GM06990 (cell line): ENCODE data around the gene CDKN1C.

Experiments used
- DNase-seq: peaks from one replicate; pipeline ENCODE4 v3.0.0-alpha.2; 2011; ENCODE audit not compliant: insufficient read length; ENCODE audit errors: extremely low read depth
- H3K27me3 ChIP-seq: replicated peaks from 2 replicates; pipeline ENCODE4 v1.6.0; 2011; ENCODE audit warnings: low read length; ENCODE audit not compliant: control insufficient read depth, insufficient read depth
- H3K36me3 ChIP-seq: 2 replicates; pipeline ENCODE4 v1.5.1; 2011; ENCODE audit warnings: low read length; ENCODE audit not compliant: control insufficient read depth, insufficient read depth
- H3K4me3 ChIP-seq: replicated peaks from 2 replicates; pipeline ENCODE4 v1.5.1; 2011; ENCODE audit warnings: low read depth, mild to moderate bottlenecking, control low read depth, low read length
- CTCF ChIP-seq: IDR thresholded peaks from 2 replicates; pipeline ENCODE4 v1.5.1; 2011; ENCODE audit warnings: low read length, control low read depth, mild to moderate bottlenecking, inconsistent platforms; ENCODE audit not compliant: insufficient read depth, poor library complexity, severe bottlenecking

The CDKN1C gene

GRCh38 chr11:2890466-2891294 lies 5.1 kb upstream of the CDKN1C start:
- no peaks in the 10 kb centered on the region; the same call in 1 of the 2 replicates for H3K27me3 ChIP-seq
- TF ChIP-seq CTCF: no peak
- H3K4me3 ChIP-seq: no peak overlapping the region
- DNase-seq: no peak
- no peaks in the 10 kb centered on the region for H3K36me3 ChIP-seq

DNA sequence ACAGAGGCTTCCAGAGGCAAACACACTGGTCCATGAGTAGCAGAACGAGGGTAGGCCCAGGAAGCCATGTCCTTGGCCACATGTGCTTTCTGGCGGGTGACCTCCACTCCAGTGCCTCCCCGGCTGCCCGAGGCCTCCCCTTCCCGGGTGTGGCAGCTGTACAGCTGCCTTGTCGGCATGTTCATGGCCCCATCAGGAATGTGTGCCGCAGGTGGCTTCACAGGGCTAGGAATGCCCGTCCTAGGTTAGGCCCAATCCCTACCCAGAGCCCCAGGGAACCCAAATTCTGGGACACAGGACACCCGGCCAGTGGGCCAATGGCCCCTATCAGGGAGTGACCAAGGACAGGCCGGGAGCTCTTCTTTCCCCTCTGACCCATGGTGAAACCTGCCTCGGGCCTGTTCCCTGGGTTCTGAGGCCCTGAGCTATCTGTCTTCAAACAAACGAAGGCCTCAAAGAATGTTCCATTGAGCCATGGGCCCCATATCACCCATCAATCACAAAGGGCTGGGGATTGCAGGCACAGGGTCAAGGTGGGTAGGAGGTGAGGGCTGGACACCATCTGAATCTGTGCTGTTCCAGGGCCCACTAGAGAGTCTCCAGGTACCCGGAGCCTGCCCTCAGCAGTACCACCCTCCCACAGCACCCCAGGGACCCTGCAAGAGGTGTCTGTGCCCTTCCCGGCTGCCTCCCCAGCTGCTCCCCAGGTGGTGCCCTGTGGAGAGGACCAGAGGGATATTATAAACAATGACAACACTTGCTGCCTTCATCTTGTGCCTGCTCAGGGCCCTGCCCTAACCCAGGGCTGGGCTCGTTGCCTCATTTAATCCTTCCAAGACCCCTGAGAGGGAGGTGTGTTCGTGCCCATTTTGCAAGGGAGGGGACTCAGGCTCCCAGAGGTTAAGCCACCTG lies 4.0 kb upstream of the CDKN1C start:
- Histone ChIP-seq H3K4me3 (no peak overlapping the region), H3K27me3 (no peaks in the 10 kb centered on the region; the same call in 1 of the 2 replicates), H3K36me3 (no peaks in the 10 kb centered on the region)
- no peak for TF ChIP-seq CTCF
- DNase-seq: no peak

DNA sequence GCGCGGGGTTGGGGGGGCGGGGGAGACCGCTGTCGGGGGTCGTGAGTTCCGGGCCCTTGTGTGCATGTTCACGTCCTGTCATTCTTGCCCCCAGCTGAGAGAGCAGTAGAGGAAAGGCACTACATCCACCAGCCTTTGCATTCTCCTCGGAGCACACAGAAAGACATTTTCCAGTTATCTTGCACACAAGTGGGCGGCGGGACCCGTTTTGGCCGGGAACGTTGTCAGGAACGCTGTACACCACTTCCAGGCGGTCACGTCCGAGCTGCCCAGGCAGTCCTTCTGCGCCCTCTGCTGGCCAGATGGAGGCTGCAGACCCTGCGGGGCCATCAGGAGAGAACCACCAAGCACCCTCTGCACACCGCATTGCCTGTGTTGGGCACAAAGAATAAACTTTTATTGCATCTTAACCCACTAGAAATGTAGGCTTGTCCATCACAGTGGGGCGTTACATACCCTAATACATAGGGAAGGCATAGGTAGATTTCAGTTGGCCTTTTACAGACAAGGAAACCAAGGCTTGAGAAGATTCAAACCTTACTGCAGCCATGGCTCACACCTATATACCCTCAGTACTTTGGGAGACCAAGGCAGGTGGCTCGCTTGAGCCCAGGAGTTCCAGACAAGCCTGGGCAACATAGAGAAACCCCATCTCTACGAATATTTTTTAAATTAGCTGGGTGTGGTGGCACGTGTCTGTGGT lies 2.8 kb upstream of the CDKN1C start:
- peak; percentile 98 for TF ChIP-seq CTCF
- no peak for DNase-seq
- no peaks in the 10 kb centered on the region; the same call in 1 of the 2 replicates for H3K27me3 ChIP-seq
- H3K4me3 ChIP-seq: no peak overlapping the region
- H3K36me3 ChIP-seq: no peaks in the 10 kb centered on the region

DNA sequence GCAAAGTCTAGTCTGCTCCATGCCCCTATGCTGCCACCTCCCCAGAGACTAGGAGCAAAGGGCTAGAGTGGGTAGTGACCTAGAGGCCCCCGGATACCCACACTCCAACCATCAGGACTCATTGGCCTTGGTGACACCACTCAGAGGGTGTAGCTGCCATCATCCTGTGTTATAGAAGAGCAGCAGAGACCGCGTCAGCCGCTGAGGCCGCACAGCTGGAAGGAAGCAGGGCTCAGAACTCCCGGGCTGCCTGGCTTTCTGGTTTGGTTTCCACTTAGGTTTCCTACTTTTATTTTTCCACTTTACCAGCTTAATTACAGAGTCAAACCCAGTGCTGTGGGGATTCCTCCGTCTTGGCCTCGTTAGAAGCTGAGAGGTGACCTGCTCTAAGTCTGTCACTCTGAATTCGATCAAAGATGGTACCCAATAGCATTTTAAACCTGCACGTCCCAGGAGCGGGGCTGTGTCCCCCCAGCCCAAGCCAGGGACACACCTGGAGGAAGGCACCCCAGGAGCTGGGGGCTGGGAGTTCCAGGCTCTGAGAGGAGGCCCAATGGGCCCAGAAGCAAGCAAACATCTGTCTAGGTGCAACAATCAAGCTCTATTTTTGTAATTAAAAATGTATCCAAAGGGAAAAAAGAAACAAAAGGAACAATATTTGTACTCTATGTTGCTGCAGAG lies 2.1 kb upstream of the CDKN1C start:
- Histone ChIP-seq H3K4me3 (no peak overlapping the region), H3K36me3 (no peaks in the 10 kb centered on the region), H3K27me3 (peaks cover 1% of the 10 kb centered on the region; the same call in 1 of the 2 replicates)
- no peak for TF ChIP-seq CTCF
- DNase-seq: no peak

GRCh38 chr11:2886936-2887335 lies 1.4 kb upstream of the CDKN1C start:
- H3K4me3 ChIP-seq: no peak overlapping the region
- H3K27me3 ChIP-seq: peaks cover 2% of the 10 kb centered on the region; the same call in 1 of the 2 replicates
- TF ChIP-seq CTCF: no peak
- DNase-seq: no peak
- no peaks in the 10 kb centered on the region for H3K36me3 ChIP-seq
